Gastrocnemius medialis (tissue), 4 donors: ENCODE results near the gene MOCS3. TPM values are rescaled to one million over a fixed set of nuclear protein-coding genes. Genes with fewer than 3 reads are reported as not detected.
A peak's percentile ranks its signal among the peaks of the same experiment; 100 is the strongest.

Source experiments
- ATAC-seq, 2 donors: fragments of 150-250 bp; one replicate each; pipeline ENCODE4 v1.9.1; 2016
- DNase-seq, 2 donors: peaks; one replicate each; pipeline ENCODE4 v3.0.0-alpha.2; 2019
- H3K27ac ChIP-seq, 4 donors: fragments of 200-600 bp; sonication (generic); 1 replicate in 1 of 4; 2 replicates in 3 of 4; pipeline ENCODE4 v1.5.1; 2016 to 2018; ENCODE audit warnings: mild to moderate bottlenecking in 2 of 4, moderate library complexity in 1 of 4
- H3K27me3 ChIP-seq, 3 donors: fragments of 200-600 bp; sonication (generic) in 2 of 3; 1 replicate in 1 of 3; 2 replicates in 2 of 3; pipeline versions ENCODE4 v1.5.1 to v1.6.0; 2016 to 2019; ENCODE audit warnings: mild to moderate bottlenecking in 1 of 3, moderate library complexity in 1 of 3
- H3K36me3 ChIP-seq, 2 donors: fragments of 200-600 bp; sonication (generic) in 1 of 2; one replicate each; pipeline ENCODE4 v1.5.1; 2017 to 2018
- H3K4me1 ChIP-seq, 2 donors: fragments of 200-600 bp; sonication (generic) in 1 of 2; one replicate each; pipeline ENCODE4 v1.5.1; 2016 to 2017; ENCODE audit warnings: mild to moderate bottlenecking in 2 of 2
- H3K4me3 ChIP-seq, 4 donors: fragments of 200-600 bp; sonication (generic) in 3 of 4; 1 replicate in 1 of 4; 2 replicates in 3 of 4; pipeline ENCODE4 v1.5.1; 2016 to 2019; ENCODE audit warnings: mild to moderate bottlenecking in 2 of 4
- H3K9me3 ChIP-seq, 3 donors: fragments of 200-600 bp; sonication (generic) in 2 of 3; 1 replicate in 1 of 3; 2 replicates in 2 of 3; pipeline ENCODE4 v1.5.1; 2016 to 2019
- POLR2A ChIP-seq, 2 donors: fragments of 450-650 bp; IDR thresholded peaks; one replicate each; pipeline ENCODE4 v1.6.1; 2017; ENCODE audit warnings: antibody characterized with exemption in 2 of 2, mild to moderate bottlenecking in 2 of 2, moderate library complexity in 2 of 2
- in situ Hi-C, 4 donors: fragments of 200-750 bp; cut with MboI; loops; one replicate each; pipeline versions ENCODE4 v1.15.0 to v1.8.0; 2017; ENCODE audit warnings: low sequenced_read_pairs in 4 of 4
- intact Hi-C: fragments of 100-400 bp; cut with DNase I; formaldehyde crosslinking; loops from one replicate; pipeline ENCODE4 v1.15.1; 2023; ENCODE audit warnings: low total_unique reads
- total RNA-seq, 4 donors: library from RNA; depleted of rRNA; stranded (reverse); fragments of >200 nt; gene quantifications; one replicate each; pipeline versions ENCODE4 v1.1.0 to v1.2.3, GENCODE V29; 2016
- TF ChIP-seq, protein P1 (sequence below), 5 experiments: fragments of 450-650 bp in 3 of 5; fragments of 200-600 bp in 2 of 5; sonication (generic) in 2 of 5; IDR thresholded peaks in 4 of 5; conservative IDR thresholded peaks in 1 of 5; 1 replicate in 4 of 5; 2 replicates in 1 of 5; pipeline ENCODE4 v1.5.1; 2016 to 2019; ENCODE audit warnings: antibody characterized with exemption in 5 of 5, mild to moderate bottlenecking in 3 of 5, moderate library complexity in 3 of 5

The MOCS3 gene
- total RNA-seq, 4 donors from 2014 or later: 3.1 to 5.7 (median 4.7) TPM

DNA sequence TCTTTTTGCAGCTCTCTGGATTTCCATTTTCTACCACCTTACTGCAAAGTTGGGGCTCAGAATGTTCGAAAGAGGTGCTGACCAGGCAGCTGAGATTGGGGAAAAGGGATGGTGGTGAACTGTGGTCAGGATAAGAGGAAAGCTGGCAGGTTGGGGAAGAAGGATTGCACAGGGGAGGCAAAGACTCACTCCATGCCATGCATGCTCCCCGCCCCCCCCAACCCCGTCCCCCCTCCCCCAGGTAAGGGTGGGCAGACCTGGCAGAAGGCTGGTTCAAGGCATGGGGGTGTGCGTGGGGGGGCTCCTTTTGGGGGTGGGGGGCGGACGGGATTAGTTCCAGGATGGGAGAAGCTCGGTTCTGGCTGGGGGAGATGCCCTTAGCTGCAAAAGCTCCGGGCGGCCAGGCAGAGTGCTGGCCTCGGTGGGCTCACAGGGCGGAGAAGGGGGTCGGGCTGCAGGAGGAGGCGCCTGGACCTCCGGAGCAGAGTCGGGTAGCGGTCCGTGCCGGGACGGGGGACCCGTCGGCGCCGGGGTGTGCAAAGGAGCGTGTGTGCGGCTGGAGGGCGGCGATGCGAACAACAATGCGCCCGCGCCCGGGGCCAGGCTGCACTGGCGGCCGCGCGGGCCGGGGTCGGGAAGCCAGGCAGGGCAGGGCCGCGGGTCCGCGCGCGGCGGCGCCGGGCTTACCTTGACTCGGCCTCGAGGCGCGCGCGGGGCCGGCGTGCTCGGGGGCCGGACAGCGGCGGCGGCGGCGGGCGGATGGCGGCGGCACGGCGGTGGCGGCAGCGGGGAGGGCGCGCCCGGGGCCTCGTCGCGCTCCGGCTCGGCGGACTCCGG lies 28.3 kb upstream of the MOCS3 start:
- intact Hi-C loops (loop anchor here (10.0 kb wide), 1 partner anchor 996 kb away; the partner anchor contains the start of gene RNF114), in situ Hi-C loops (loop anchor here in 3 of 4 donors (10.0 kb wide), 1 partner anchor 136 kb away; the partner anchor contains the start of gene BCAS4 (in 3 of the 3))
- Histone ChIP-seq H3K4me3 (peak overlapping the region; percentile 66 to 87 (median 78)), H3K4me1 (peaks cover 31 to 46% of the 10 kb centered on the region in 2 donors), H3K27ac (peak overlapping the region; percentile 76 to 99 (median 93)), H3K27me3 (no peaks in the 10 kb centered on the region), H3K36me3 (peaks cover 0 to 18% of the 10 kb centered on the region in 2 donors), H3K9me3 (no peaks in the 10 kb centered on the region)
- no peak for TF ChIP-seq POLR2A (IDR thresholded peaks at IDR 0.05)
- TF ChIP-seq, protein P1, sequence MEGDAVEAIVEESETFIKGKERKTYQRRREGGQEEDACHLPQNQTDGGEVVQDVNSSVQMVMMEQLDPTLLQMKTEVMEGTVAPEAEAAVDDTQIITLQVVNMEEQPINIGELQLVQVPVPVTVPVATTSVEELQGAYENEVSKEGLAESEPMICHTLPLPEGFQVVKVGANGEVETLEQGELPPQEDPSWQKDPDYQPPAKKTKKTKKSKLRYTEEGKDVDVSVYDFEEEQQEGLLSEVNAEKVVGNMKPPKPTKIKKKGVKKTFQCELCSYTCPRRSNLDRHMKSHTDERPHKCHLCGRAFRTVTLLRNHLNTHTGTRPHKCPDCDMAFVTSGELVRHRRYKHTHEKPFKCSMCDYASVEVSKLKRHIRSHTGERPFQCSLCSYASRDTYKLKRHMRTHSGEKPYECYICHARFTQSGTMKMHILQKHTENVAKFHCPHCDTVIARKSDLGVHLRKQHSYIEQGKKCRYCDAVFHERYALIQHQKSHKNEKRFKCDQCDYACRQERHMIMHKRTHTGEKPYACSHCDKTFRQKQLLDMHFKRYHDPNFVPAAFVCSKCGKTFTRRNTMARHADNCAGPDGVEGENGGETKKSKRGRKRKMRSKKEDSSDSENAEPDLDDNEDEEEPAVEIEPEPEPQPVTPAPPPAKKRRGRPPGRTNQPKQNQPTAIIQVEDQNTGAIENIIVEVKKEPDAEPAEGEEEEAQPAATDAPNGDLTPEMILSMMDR (IDR thresholded peaks at IDR 0.05 in 4 of 5, conservative IDR thresholded peaks at IDR 0.05 in 1 of 5): no peak
- DNase-seq: no peak
- ATAC-seq: peak; percentile 17 to 27

- H3K27ac ChIP-seq: peak overlapping the region; percentile 88 to 99 (median 96)
- in situ Hi-C loops (loop anchor here in 3 of 4 donors (10.0 kb wide), 1 partner anchor 136 kb away; the partner anchor contains the start of gene BCAS4 (in 3 of the 3)), intact Hi-C loops (loop anchor here (1.0 to 10.0 kb wide), 2 partner anchors 27 to 996 kb away; partner anchors contain the start of genes DPM1, MOCS3 and RNF114)
- ATAC-seq (peak; percentile 37), DNase-seq (no peak)
- H3K36me3 ChIP-seq: peaks cover 0 to 24% of the 10 kb centered on the region in 2 donors
- TF ChIP-seq, protein P1 (IDR thresholded peaks at IDR 0.05 in 4 of 5, conservative IDR thresholded peaks at IDR 0.05 in 1 of 5): no peak
- no peak for TF ChIP-seq POLR2A (IDR thresholded peaks at IDR 0.05)
- H3K4me1 ChIP-seq: peaks cover 27 to 43% of the 10 kb centered on the region in 2 donors
- no peaks in the 10 kb centered on the region for H3K9me3 ChIP-seq
- no peaks in the 10 kb centered on the region for H3K27me3 ChIP-seq
- H3K4me3 ChIP-seq: peak overlapping the region; percentile 59 to 87 (median 74)
Observed at GRCh38 chr20:50930976-50931305, 27.7 kb upstream of the MOCS3 start.

DNA sequence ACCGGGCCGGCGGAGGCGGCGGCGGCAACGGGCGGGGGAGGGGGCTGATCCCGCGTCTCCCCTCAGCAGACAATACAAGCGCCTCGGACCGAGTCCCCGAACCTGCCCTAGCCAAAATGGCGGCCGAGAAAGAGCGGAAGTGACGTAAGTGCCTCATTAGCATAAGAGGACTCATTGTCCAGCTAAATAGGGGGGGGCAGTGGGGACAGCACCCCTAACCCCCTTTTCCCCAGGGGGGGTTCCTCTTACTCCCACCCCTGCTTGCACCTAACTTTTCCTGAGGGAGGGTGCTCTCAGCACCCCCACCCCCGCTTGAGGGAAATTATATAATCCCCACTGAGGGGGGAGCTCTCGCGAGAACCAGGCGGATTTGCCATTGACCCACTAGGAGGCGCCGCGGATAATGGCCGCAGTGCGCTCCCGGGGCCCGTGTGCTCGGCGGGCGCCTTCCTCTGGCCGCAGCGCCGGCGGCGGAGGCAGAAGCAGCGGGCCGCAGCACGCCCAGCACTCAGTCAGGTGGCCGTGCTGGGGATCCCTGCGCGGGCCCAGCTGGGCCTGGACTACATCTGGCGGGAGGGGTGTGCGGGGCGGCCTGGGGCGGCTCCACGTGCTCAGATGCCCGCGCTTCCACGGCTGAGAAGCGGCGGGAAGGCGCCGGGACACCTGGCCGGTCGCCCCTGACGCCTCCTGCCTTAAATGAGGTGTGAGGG lies 27.2 kb upstream of the MOCS3 start, which contains the start of gene ADNP:
Gene ADNP (minus strand): TSS at position 132 of the 710 bp plus-strand sequence. CDS start 27,441 bp downstream, outside the sequence.
- intact Hi-C loops (loop anchor here (1.0 to 10.0 kb wide), 2 partner anchors 27 to 997 kb away; partner anchors contain the start of genes DPM1, MOCS3 and RNF114), in situ Hi-C loops (loop anchor here in 3 of 4 donors (10.0 kb wide), 1 partner anchor 137 kb away; the partner anchor contains the start of gene BCAS4 (in 3 of the 3))
- DNase-seq (peak; percentile 84 to 91), ATAC-seq (peak; percentile 86 to 92)
- H3K27ac ChIP-seq: peak within 1 kb of the TSS; percentile 88 to 99 (median 96)
- H3K4me3 ChIP-seq: peak within 1 kb of the TSS; percentile 66 to 87 (median 78)
- peak; percentile 50 to 68 for TF ChIP-seq POLR2A (IDR thresholded peaks at IDR 0.05)
- TF ChIP-seq, protein P1 (IDR thresholded peaks at IDR 0.05 in 4 of 5, conservative IDR thresholded peaks at IDR 0.05 in 1 of 5): peak; percentile 61 to 80 (median 73)
- peaks cover 0 to 29% of the 10 kb centered on the region in 2 donors for H3K36me3 ChIP-seq
- H3K4me1 ChIP-seq: peaks cover 27 to 38% of the 10 kb centered on the region in 2 donors
- no peaks in the 10 kb centered on the region for H3K27me3 ChIP-seq
- H3K9me3 ChIP-seq: no peaks in the 10 kb centered on the region

- DNase-seq (no peak), ATAC-seq (peak in 1 of 2 donors; percentile 8)
- in situ Hi-C loops: loop anchor here in 3 of 4 donors (10.0 kb wide), 1 partner anchor 137 kb away; the partner anchor contains the start of gene BCAS4 (in 3 of the 3)
- peak overlapping the region; percentile 88 to 99 (median 96) for H3K27ac ChIP-seq
- peaks cover 26 to 32% of the 10 kb centered on the region in 2 donors for H3K4me1 ChIP-seq
- H3K36me3 ChIP-seq: peaks cover 0 to 29% of the 10 kb centered on the region in 2 donors
- intact Hi-C loops: loop anchor here (10.0 kb wide), 1 partner anchor 997 kb away; the partner anchor contains the start of gene RNF114
- H3K4me3 ChIP-seq: peak overlapping the region; percentile 59 to 87 (median 74)
- H3K27me3 ChIP-seq: no peaks in the 10 kb centered on the region
- no peaks in the 10 kb centered on the region for H3K9me3 ChIP-seq
- no peak for TF ChIP-seq POLR2A (IDR thresholded peaks at IDR 0.05)
- TF ChIP-seq, protein P1 (IDR thresholded peaks at IDR 0.05 in 4 of 5, conservative IDR thresholded peaks at IDR 0.05 in 1 of 5): no peak
Observed at GRCh38 chr20:50932016-50932485, 26.6 kb upstream of the MOCS3 start.
